ENCODE data around the gene LEF1. TPM values are rescaled to one million over a fixed set of nuclear protein-coding genes. Genes with fewer than 3 reads are reported as not detected.

Gene LEF1
- total RNA-seq, 1 experiment from 2014 or later, result 2.0 TPM

DNA sequence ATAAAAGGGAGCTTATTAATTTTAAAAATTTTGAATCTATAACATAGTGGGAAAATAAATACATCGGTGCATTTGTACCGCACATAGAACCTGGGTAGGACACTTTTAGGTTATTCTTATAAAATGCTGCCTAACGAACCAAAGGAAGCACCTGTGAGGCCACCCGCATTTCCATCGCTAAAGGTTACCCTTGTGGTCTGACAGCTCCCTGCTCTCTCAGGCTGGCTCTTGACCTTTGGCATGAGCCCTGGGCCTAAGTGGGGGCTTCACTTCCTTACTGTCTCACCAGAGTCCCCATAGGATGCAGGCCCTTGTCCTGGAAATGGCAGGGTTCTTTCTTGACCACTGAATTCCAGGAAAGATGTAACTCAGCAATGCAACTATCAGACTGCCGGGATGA is 133.0 kb downstream of the LEF1 start:
- no peak for DNase-seq (ENCODE audit: unreplicated experiment)
- TF ChIP-seq, protein P1, sequence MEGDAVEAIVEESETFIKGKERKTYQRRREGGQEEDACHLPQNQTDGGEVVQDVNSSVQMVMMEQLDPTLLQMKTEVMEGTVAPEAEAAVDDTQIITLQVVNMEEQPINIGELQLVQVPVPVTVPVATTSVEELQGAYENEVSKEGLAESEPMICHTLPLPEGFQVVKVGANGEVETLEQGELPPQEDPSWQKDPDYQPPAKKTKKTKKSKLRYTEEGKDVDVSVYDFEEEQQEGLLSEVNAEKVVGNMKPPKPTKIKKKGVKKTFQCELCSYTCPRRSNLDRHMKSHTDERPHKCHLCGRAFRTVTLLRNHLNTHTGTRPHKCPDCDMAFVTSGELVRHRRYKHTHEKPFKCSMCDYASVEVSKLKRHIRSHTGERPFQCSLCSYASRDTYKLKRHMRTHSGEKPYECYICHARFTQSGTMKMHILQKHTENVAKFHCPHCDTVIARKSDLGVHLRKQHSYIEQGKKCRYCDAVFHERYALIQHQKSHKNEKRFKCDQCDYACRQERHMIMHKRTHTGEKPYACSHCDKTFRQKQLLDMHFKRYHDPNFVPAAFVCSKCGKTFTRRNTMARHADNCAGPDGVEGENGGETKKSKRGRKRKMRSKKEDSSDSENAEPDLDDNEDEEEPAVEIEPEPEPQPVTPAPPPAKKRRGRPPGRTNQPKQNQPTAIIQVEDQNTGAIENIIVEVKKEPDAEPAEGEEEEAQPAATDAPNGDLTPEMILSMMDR (IDR thresholded peaks at IDR 0.05; ENCODE audit: unreplicated experiment), result no peak
- H3K4me1 Mint-ChIP-seq (ENCODE audit: insufficient read depth, unreplicated experiment), result no peaks in the 10 kb centered on the region
- no peaks in the 10 kb centered on the region for H3K9me3 Mint-ChIP-seq (ENCODE audit: unreplicated experiment)
- ChIA-PET POLR2A (no interaction called here), CTCF (interaction anchor here (1.2 to 2.1 kb wide), 2 partner anchors 17 to 23 kb away, joined by 3 to 7 read pairs; no protein-coding TSS in a partner anchor)
- intact Hi-C loops (cut with micrococcal nuclease), result no loop called here
- BruUV-seq (replicated peaks), result no TSS peak
- H3K36me3 Mint-ChIP-seq (ENCODE audit: insufficient read depth, unreplicated experiment), result peaks cover 21% of the 10 kb centered on the region
- no peaks in the 10 kb centered on the region for H3K27me3 Mint-ChIP-seq (ENCODE audit: insufficient read depth, unreplicated experiment)
- no peak overlapping the region for H3K4me3 Mint-ChIP-seq (ENCODE audit: unreplicated experiment)
- H3K27ac Mint-ChIP-seq (ENCODE audit: low read depth, unreplicated experiment), result no peak overlapping the region

DNA sequence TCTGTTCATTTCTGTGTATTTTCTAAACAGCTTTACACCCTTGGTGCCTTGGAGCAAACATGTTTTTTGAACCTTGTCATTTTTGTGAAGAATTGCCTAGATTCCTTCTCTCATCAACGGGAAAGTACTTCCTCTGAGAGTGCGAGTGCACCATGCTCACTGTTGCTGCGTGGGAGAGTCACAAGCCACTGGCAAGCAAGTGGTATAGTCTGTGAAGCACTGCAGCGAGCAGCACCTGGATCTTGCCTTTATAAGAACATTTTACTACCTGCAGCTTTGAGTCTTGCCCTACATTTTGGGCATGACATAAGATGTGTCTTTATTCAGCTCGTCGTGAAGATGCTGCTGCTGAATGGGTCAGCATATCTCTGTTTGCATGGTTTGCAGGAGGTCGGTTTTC is 134.2 kb downstream of the LEF1 start:
- TF ChIP-seq, protein P1 (IDR thresholded peaks at IDR 0.05; ENCODE audit: unreplicated experiment), result no peak
- DNase-seq (ENCODE audit: unreplicated experiment), result no peak
- Mint-ChIP-seq H3K36me3 (ENCODE audit: insufficient read depth, unreplicated experiment) (peaks cover 28% of the 10 kb centered on the region), H3K9me3 (ENCODE audit: unreplicated experiment) (no peaks in the 10 kb centered on the region), H3K4me3 (ENCODE audit: unreplicated experiment) (no peak overlapping the region), H3K27ac (ENCODE audit: low read depth, unreplicated experiment) (no peak overlapping the region), H3K27me3 (ENCODE audit: insufficient read depth, unreplicated experiment) (no peaks in the 10 kb centered on the region), H3K4me1 (ENCODE audit: insufficient read depth, unreplicated experiment) (no peaks in the 10 kb centered on the region)
- BruUV-seq (replicated peaks), result no TSS peak
- intact Hi-C loops (cut with micrococcal nuclease), result no loop called here
- POLR2A ChIA-PET, result interaction anchor here (0.7 kb wide), 1 partner anchor 1255 kb away, joined by 3 read pairs; no protein-coding TSS in a partner anchor
- CTCF ChIA-PET, result interaction anchor here (0.6 to 2.1 kb wide), 4 partner anchors 16 to 575 kb away, joined by 4 to 7 read pairs (median 4); no protein-coding TSS in a partner anchor

DNA sequence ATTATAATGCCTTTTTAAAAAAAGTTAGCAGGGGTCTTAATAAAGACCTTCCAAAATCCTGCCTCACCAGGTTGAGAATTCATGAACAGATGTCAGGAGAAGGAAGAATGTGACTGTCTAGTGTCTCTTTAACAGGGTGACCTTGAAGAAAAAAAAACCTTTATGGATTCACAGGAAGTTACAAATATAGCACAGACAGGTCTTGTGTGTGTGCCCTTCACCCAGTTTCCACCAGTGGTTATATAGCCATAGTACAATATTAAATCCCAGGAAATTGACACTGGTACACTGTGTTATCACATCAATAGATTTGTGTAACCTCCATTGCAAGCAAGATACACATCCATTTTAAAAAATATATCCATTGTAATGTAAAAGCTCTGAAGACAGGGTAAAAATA is 135.4 kb downstream of the LEF1 start:
- Mint-ChIP-seq H3K9me3 (ENCODE audit: unreplicated experiment) (no peaks in the 10 kb centered on the region), H3K27me3 (ENCODE audit: insufficient read depth, unreplicated experiment) (no peaks in the 10 kb centered on the region)
- CTCF ChIA-PET, result interaction anchor here (0.6 to 3.1 kb wide), 3 partner anchors 15 to 478 kb away, joined by 3 to 13 read pairs (median 4); no protein-coding TSS in a partner anchor

GRCh38 chr4:108031427-108032083 is 137.2 kb downstream of the LEF1 start:
- Mint-ChIP-seq H3K4me3 (ENCODE audit: unreplicated experiment) (no peak overlapping the region), H3K4me1 (ENCODE audit: insufficient read depth, unreplicated experiment) (no peaks in the 10 kb centered on the region), H3K9me3 (ENCODE audit: unreplicated experiment) (no peaks in the 10 kb centered on the region), H3K27ac (ENCODE audit: low read depth, unreplicated experiment) (no peak overlapping the region), H3K27me3 (ENCODE audit: insufficient read depth, unreplicated experiment) (no peaks in the 10 kb centered on the region), H3K36me3 (ENCODE audit: insufficient read depth, unreplicated experiment) (peaks cover 40% of the 10 kb centered on the region)
- TF ChIP-seq, protein P1 (IDR thresholded peaks at IDR 0.05; ENCODE audit: unreplicated experiment), result no peak
- POLR2A ChIA-PET, result interaction anchor here (2.1 kb wide), 1 partner anchor 541 kb away, joined by 5 read pairs; no protein-coding TSS in a partner anchor
- BruUV-seq (replicated peaks), result no TSS peak
- CTCF ChIA-PET, result interaction anchor here (0.6 to 3.1 kb wide), 8 partner anchors 10 to 541 kb away, joined by 3 to 21 read pairs (median 4); no protein-coding TSS in a partner anchor
- DNase-seq (ENCODE audit: unreplicated experiment), result peak; percentile 13
- intact Hi-C loops (cut with micrococcal nuclease), result no loop called here

More for the DNA sequence above, 135.4 kb downstream of the LEF1 start:
- intact Hi-C loops (cut with micrococcal nuclease), result no loop called here
- TF ChIP-seq, protein P1 (IDR thresholded peaks at IDR 0.05; ENCODE audit: unreplicated experiment), result no peak
- H3K36me3 Mint-ChIP-seq (ENCODE audit: insufficient read depth, unreplicated experiment), result peaks cover 30% of the 10 kb centered on the region
- POLR2A ChIA-PET, result no interaction called here
- DNase-seq (ENCODE audit: unreplicated experiment), result no peak
- BruUV-seq (replicated peaks), result no TSS peak
- H3K27ac Mint-ChIP-seq (ENCODE audit: low read depth, unreplicated experiment), result no peak overlapping the region
- no peaks in the 10 kb centered on the region for H3K4me1 Mint-ChIP-seq (ENCODE audit: insufficient read depth, unreplicated experiment)
- H3K4me3 Mint-ChIP-seq (ENCODE audit: unreplicated experiment), result no peak overlapping the region
